ENCODE results near the gene PDLIM7.

Gene PDLIM7

GRCh38 chr5:177507596-177508220 lies 10.3 kb upstream of the PDLIM7 start:
- Histone ChIP-seq H3K4me1 (ENCODE audit: control insufficient read depth, low read depth, low read length) (no peaks in the 10 kb centered on the region), H3K4me2 (ENCODE audit: low read length) (no peak overlapping the region), H2BK15ac (replicated peaks; ENCODE audit: low read depth) (no peak overlapping the region), H3K18ac (ENCODE audit: low read length) (no peak overlapping the region), H3K36me3 (ENCODE audit: control insufficient read depth, insufficient read depth, low read length) (peaks cover 7% of the 10 kb centered on the region), H3K4me3 (ENCODE audit: low read length) (no peak overlapping the region), H4K8ac (ENCODE audit: low read depth, low read length) (no peak overlapping the region), H2AK5ac (ENCODE audit: low read length) (no peak overlapping the region), H4K5ac (ENCODE audit: low read length) (no peak overlapping the region), H3K23ac (ENCODE audit: low read length) (no peak overlapping the region), H3K4ac (ENCODE audit: low read depth, low read length) (no peak overlapping the region), H3K79me1 (ENCODE audit: low read length) (no peaks in the 10 kb centered on the region), H2BK5ac (ENCODE audit: low read length) (no peak overlapping the region), H3K9ac (ENCODE audit: low read length) (no peak overlapping the region), H3K27ac (ENCODE audit: low read depth, low read length) (no peak overlapping the region), H3K56ac (ENCODE audit: low read length) (no peak overlapping the region), H3K27me3 (ENCODE audit: insufficient read depth, low read length, poor library complexity) (no peaks in the 10 kb centered on the region), H2BK120ac (ENCODE audit: low read depth, low read length) (no peak overlapping the region), H3K79me2 (ENCODE audit: control insufficient read depth, insufficient read depth, low read length) (no peaks in the 10 kb centered on the region)
- DNase-seq, result no peak
- whole genome bisulfite sequencing (ENCODE audit: extremely low coverage, insufficient coverage, low lambda C conversion rate), result no CpG with 5 or more reads among the region's 17 CpGs

- H3K9ac ChIP-seq (ENCODE audit: low read length), result no peak overlapping the region
These were observed 9.8 kb upstream of the PDLIM7 start for GRCh38 chr5:177507165-177507564.

GRCh38 chr5:177505075-177505474 lies 7.7 kb upstream of the PDLIM7 start:
- DNase-seq, result no peak
- Histone ChIP-seq H2BK15ac (replicated peaks; ENCODE audit: low read depth) (no peak overlapping the region), H2BK120ac (ENCODE audit: low read depth, low read length) (no peak overlapping the region), H3K27me3 (ENCODE audit: insufficient read depth, low read length, poor library complexity) (no peaks in the 10 kb centered on the region), H3K4me1 (ENCODE audit: control insufficient read depth, low read depth, low read length) (no peaks in the 10 kb centered on the region), H4K8ac (ENCODE audit: low read depth, low read length) (no peak overlapping the region), H3K23ac (ENCODE audit: low read length) (no peak overlapping the region), H3K79me1 (ENCODE audit: low read length) (no peaks in the 10 kb centered on the region), H3K27ac (ENCODE audit: low read depth, low read length) (no peak overlapping the region), H3K4ac (ENCODE audit: low read depth, low read length) (no peak overlapping the region), H3K9ac (ENCODE audit: low read length) (no peak overlapping the region), H2BK5ac (ENCODE audit: low read length) (no peak overlapping the region), H3K36me3 (ENCODE audit: control insufficient read depth, insufficient read depth, low read length) (no peaks in the 10 kb centered on the region), H2AK5ac (ENCODE audit: low read length) (no peak overlapping the region), H3K56ac (ENCODE audit: low read length) (no peak overlapping the region), H3K4me3 (ENCODE audit: low read length) (no peak overlapping the region), H3K79me2 (ENCODE audit: control insufficient read depth, insufficient read depth, low read length) (no peaks in the 10 kb centered on the region), H3K18ac (ENCODE audit: low read length) (no peak overlapping the region), H3K4me2 (ENCODE audit: low read length) (no peak overlapping the region), H4K5ac (ENCODE audit: low read length) (no peak overlapping the region)
- WGBS (ENCODE audit: extremely low coverage, insufficient coverage, low lambda C conversion rate), result no CpG with 5 or more reads among the region's 4 CpGs

More at GRCh38 chr5:177507165-177507564, 9.8 kb upstream of the PDLIM7 start:
- Histone ChIP-seq H3K79me2 (ENCODE audit: control insufficient read depth, insufficient read depth, low read length) (no peaks in the 10 kb centered on the region), H2BK120ac (ENCODE audit: low read depth, low read length) (no peak overlapping the region), H2BK5ac (ENCODE audit: low read length) (no peak overlapping the region), H3K4me2 (ENCODE audit: low read length) (no peak overlapping the region), H3K56ac (ENCODE audit: low read length) (no peak overlapping the region), H3K79me1 (ENCODE audit: low read length) (no peaks in the 10 kb centered on the region), H3K36me3 (ENCODE audit: control insufficient read depth, insufficient read depth, low read length) (peaks cover 3% of the 10 kb centered on the region), H4K5ac (ENCODE audit: low read length) (no peak overlapping the region), H2BK15ac (replicated peaks; ENCODE audit: low read depth) (no peak overlapping the region), H3K4me3 (ENCODE audit: low read length) (no peak overlapping the region), H3K27me3 (ENCODE audit: insufficient read depth, low read length, poor library complexity) (no peaks in the 10 kb centered on the region), H3K23ac (ENCODE audit: low read length) (no peak overlapping the region), H3K18ac (ENCODE audit: low read length) (no peak overlapping the region), H2AK5ac (ENCODE audit: low read length) (no peak overlapping the region), H3K4ac (ENCODE audit: low read depth, low read length) (no peak overlapping the region), H3K4me1 (ENCODE audit: control insufficient read depth, low read depth, low read length) (no peaks in the 10 kb centered on the region), H4K8ac (ENCODE audit: low read depth, low read length) (no peak overlapping the region), H3K27ac (ENCODE audit: low read depth, low read length) (no peak overlapping the region)
- DNase-seq, result peak; percentile 61
- no CpG with 5 or more reads among the region's 9 CpGs for WGBS (ENCODE audit: extremely low coverage, insufficient coverage, low lambda C conversion rate)

GRCh38 chr5:177504086-177505056 lies 7.0 kb upstream of the PDLIM7 start:
- Histone ChIP-seq H4K8ac (ENCODE audit: low read depth, low read length) (no peak overlapping the region), H2AK5ac (ENCODE audit: low read length) (no peak overlapping the region), H3K4ac (ENCODE audit: low read depth, low read length) (no peak overlapping the region), H3K27ac (ENCODE audit: low read depth, low read length) (no peak overlapping the region), H2BK15ac (replicated peaks; ENCODE audit: low read depth) (no peak overlapping the region), H3K4me2 (ENCODE audit: low read length) (no peak overlapping the region), H3K56ac (ENCODE audit: low read length) (no peak overlapping the region), H3K4me3 (ENCODE audit: low read length) (no peak overlapping the region), H3K4me1 (ENCODE audit: control insufficient read depth, low read depth, low read length) (no peaks in the 10 kb centered on the region), H3K79me1 (ENCODE audit: low read length) (no peaks in the 10 kb centered on the region), H3K79me2 (ENCODE audit: control insufficient read depth, insufficient read depth, low read length) (no peaks in the 10 kb centered on the region), H3K36me3 (ENCODE audit: control insufficient read depth, insufficient read depth, low read length) (no peaks in the 10 kb centered on the region), H3K27me3 (ENCODE audit: insufficient read depth, low read length, poor library complexity) (no peaks in the 10 kb centered on the region), H2BK120ac (ENCODE audit: low read depth, low read length) (no peak overlapping the region), H3K9ac (ENCODE audit: low read length) (no peak overlapping the region), H2BK5ac (ENCODE audit: low read length) (no peak overlapping the region), H4K5ac (ENCODE audit: low read length) (no peak overlapping the region), H3K18ac (ENCODE audit: low read length) (no peak overlapping the region), H3K23ac (ENCODE audit: low read length) (no peak overlapping the region)
- DNase-seq, result no peak
- WGBS (ENCODE audit: extremely low coverage, insufficient coverage, low lambda C conversion rate), result no CpG with 5 or more reads among the region's 47 CpGs

GRCh38 chr5:177503351-177504085 lies 6.1 kb upstream of the PDLIM7 start:
- Histone ChIP-seq H3K4me2 (ENCODE audit: low read length) (no peak overlapping the region), H3K27ac (ENCODE audit: low read depth, low read length) (no peak overlapping the region), H3K56ac (ENCODE audit: low read length) (no peak overlapping the region), H3K36me3 (ENCODE audit: control insufficient read depth, insufficient read depth, low read length) (no peaks in the 10 kb centered on the region), H3K23ac (ENCODE audit: low read length) (no peak overlapping the region), H3K4ac (ENCODE audit: low read depth, low read length) (no peak overlapping the region), H2AK5ac (ENCODE audit: low read length) (no peak overlapping the region), H3K9ac (ENCODE audit: low read length) (no peak overlapping the region), H3K27me3 (ENCODE audit: insufficient read depth, low read length, poor library complexity) (no peaks in the 10 kb centered on the region), H3K18ac (ENCODE audit: low read length) (no peak overlapping the region), H4K8ac (ENCODE audit: low read depth, low read length) (no peak overlapping the region), H3K4me1 (ENCODE audit: control insufficient read depth, low read depth, low read length) (no peaks in the 10 kb centered on the region), H2BK15ac (replicated peaks; ENCODE audit: low read depth) (no peak overlapping the region), H4K5ac (ENCODE audit: low read length) (no peak overlapping the region), H3K4me3 (ENCODE audit: low read length) (no peak overlapping the region), H3K79me1 (ENCODE audit: low read length) (no peaks in the 10 kb centered on the region), H2BK120ac (ENCODE audit: low read depth, low read length) (no peak overlapping the region), H3K79me2 (ENCODE audit: control insufficient read depth, insufficient read depth, low read length) (no peaks in the 10 kb centered on the region), H2BK5ac (ENCODE audit: low read length) (no peak overlapping the region)
- WGBS (ENCODE audit: extremely low coverage, insufficient coverage, low lambda C conversion rate), result no CpG with 5 or more reads among the region's 24 CpGs
- no peak for DNase-seq
